ENCODE results near the gene SETD4. TPM values are rescaled to one million over a fixed set of nuclear protein-coding genes. Genes with fewer than 3 reads are reported as not detected.

The SETD4 gene
- total and polyA plus RNA-seq, 11 donors: 4.5 to 12.7 (median 10.4) TPM

- TF ChIP-seq POLR2A (IDR thresholded peaks at IDR 0.05): no peak
- no peak for TF ChIP-seq CTCF (IDR thresholded peaks at IDR 0.05)
- no peak for DNase-seq
- intact Hi-C loops (cut with DNase I): loop anchor here in 2 of 10 donors (10.0 kb wide), 2 partner anchors 78 to 1278 kb away; no protein-coding TSS in a partner anchor
- 59 to 72% (median 66%) methylated on average over 6 of the region's 6 CpGs for WGBS, 4 donors
- H3K27me3 ChIP-seq: peaks cover 0 to 3% (median 0%) of the 10 kb centered on the region in 9 donors
- H3K27ac ChIP-seq: no peak overlapping the region
- peak in 1 of 4 donors; percentile 23 for ATAC-seq
- no peak overlapping the region for H3K4me3 ChIP-seq
- H3K9me3 ChIP-seq: no peaks in the 10 kb centered on the region
- H3K4me1 ChIP-seq: no peaks in the 10 kb centered on the region
- no peaks in the 10 kb centered on the region for H3K36me3 ChIP-seq
These were observed 37.8 kb downstream of the SETD4 start for GRCh38 chr21:36022427-36023091.

- no peaks in the 10 kb centered on the region for H3K36me3 ChIP-seq
- intact Hi-C loops (cut with DNase I): loop anchor here in 2 of 10 donors (10.0 kb wide), 2 partner anchors 77 to 1277 kb away; no protein-coding TSS in a partner anchor
- peaks cover 0 to 4% (median 0%) of the 10 kb centered on the region in 9 donors for H3K27me3 ChIP-seq
- no peak overlapping the region for H3K4me3 ChIP-seq
- DNase-seq (no peak), ATAC-seq (no peak)
- no peaks in the 10 kb centered on the region for H3K4me1 ChIP-seq
- TF ChIP-seq POLR2A (IDR thresholded peaks at IDR 0.05) (no peak), CTCF (IDR thresholded peaks at IDR 0.05) (no peak)
- 92 to 95% (median 94%) methylated on average over 11 of the region's 11 CpGs for WGBS, 4 donors
- H3K27ac ChIP-seq: no peak overlapping the region
- no peaks in the 10 kb centered on the region for H3K9me3 ChIP-seq
These were observed 39.0 kb downstream of the SETD4 start for GRCh38 chr21:36021251-36021837.

GRCh38 chr21:36015045-36015444 is 45.3 kb downstream of the SETD4 start:
- ATAC-seq (no peak), DNase-seq (no peak)
- Histone ChIP-seq H3K9me3 (no peaks in the 10 kb centered on the region), H3K4me1 (no peaks in the 10 kb centered on the region), H3K4me3 (no peak overlapping the region), H3K27ac (no peak overlapping the region), H3K36me3 (no peaks in the 10 kb centered on the region), H3K27me3 (peaks cover 0 to 4% (median 0%) of the 10 kb centered on the region in 9 donors)
- 87 to 92% (median 88%) methylated on average over 5 of the region's 5 CpGs for WGBS, 4 donors
- intact Hi-C loops (cut with DNase I): no loop called here
- TF ChIP-seq CTCF (IDR thresholded peaks at IDR 0.05) (no peak), POLR2A (IDR thresholded peaks at IDR 0.05) (no peak)

GRCh38 chr21:36010801-36011200 is 49.5 kb downstream of the SETD4 start:
- WGBS, 4 donors: 69 to 86% (median 81%) methylated on average over 2 of the region's 2 CpGs
- ATAC-seq: no peak

More at GRCh38 chr21:36010801-36011200, 49.5 kb downstream of the SETD4 start:
- H3K4me3 ChIP-seq: no peak overlapping the region
- H3K4me1 ChIP-seq: no peaks in the 10 kb centered on the region
- H3K27ac ChIP-seq: no peak overlapping the region
- intact Hi-C loops (cut with DNase I): no loop called here
- no peaks in the 10 kb centered on the region for H3K36me3 ChIP-seq
- peaks cover 0 to 3% (median 0%) of the 10 kb centered on the region in 9 donors for H3K27me3 ChIP-seq
- DNase-seq: no peak
- TF ChIP-seq POLR2A (IDR thresholded peaks at IDR 0.05) (no peak), CTCF (IDR thresholded peaks at IDR 0.05) (no peak)
- no peaks in the 10 kb centered on the region for H3K9me3 ChIP-seq
